ENCODE data around the gene HSPA5.
A peak's percentile ranks its signal among the peaks of the same experiment; 100 is the strongest.
"Not testable (repeated sequence)": the region's sequence is repeated elsewhere in the genome, so short reads cannot be mapped to it uniquely, and the experiment has no call there.

The HSPA5 gene

GRCh38 chr9:125235804-125236519 lies 5.2 kb downstream of the HSPA5 start:
- no peak for DNase-seq (ENCODE audit: low read depth)
- no peak overlapping the region for H3K4me3 ChIP-seq (ENCODE audit: low read depth, low read length)
- TF ChIP-seq, protein P1, sequence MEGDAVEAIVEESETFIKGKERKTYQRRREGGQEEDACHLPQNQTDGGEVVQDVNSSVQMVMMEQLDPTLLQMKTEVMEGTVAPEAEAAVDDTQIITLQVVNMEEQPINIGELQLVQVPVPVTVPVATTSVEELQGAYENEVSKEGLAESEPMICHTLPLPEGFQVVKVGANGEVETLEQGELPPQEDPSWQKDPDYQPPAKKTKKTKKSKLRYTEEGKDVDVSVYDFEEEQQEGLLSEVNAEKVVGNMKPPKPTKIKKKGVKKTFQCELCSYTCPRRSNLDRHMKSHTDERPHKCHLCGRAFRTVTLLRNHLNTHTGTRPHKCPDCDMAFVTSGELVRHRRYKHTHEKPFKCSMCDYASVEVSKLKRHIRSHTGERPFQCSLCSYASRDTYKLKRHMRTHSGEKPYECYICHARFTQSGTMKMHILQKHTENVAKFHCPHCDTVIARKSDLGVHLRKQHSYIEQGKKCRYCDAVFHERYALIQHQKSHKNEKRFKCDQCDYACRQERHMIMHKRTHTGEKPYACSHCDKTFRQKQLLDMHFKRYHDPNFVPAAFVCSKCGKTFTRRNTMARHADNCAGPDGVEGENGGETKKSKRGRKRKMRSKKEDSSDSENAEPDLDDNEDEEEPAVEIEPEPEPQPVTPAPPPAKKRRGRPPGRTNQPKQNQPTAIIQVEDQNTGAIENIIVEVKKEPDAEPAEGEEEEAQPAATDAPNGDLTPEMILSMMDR (conservative IDR thresholded peaks at IDR 0.05; ENCODE audit: low read depth, low read length): no peak

DNA sequence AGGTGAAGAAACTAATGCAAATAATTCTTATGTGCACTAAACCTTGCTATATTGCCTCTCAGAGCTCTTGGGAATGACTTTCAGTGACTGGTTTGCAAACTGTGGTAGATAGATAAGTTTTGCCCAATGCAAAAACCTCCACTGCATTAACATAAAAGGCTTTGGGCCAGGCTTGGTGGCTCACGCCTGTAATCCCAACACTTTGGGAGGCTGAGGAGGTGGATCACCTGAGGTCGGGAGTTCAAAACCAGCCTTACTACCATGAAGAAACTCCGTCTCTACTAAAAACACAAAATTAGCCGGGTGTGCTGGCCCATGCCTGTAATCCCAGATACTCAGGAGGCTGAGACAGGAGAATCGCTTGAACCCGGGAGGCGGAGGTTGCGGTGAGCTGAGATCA lies 7.0 kb downstream of the HSPA5 start:
- not testable (repeated sequence) for DNase-seq (ENCODE audit: low read depth)

DNA sequence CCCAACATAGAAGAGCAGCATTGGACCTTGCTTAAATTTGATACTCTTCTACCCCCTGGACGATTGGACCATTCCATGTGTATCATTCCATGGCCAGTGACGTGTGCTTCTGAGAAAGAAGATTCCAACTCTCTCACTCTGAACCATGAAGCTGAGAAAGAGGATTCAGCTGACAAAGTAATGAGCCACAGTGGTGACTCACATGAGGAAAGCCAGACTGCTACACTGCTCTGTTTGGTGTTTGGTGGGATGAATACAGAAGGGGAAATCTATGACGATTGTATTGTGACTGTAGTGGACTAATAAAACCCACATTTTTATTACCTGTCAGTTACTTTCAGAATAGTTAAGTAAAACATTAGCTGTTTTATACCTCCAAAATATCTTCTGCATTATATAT lies 7.5 kb downstream of the HSPA5 start:
- TF ChIP-seq, protein P1 (conservative IDR thresholded peaks at IDR 0.05; ENCODE audit: low read depth, low read length): no peak
- H3K4me3 ChIP-seq (ENCODE audit: low read depth, low read length): no peak overlapping the region
- DNase-seq (ENCODE audit: low read depth): peak; percentile 98

More for the DNA sequence above, 7.0 kb downstream of the HSPA5 start:
- not testable (repeated sequence) for H3K4me3 ChIP-seq (ENCODE audit: low read depth, low read length)

GRCh38 chr9:125227761-125228160 lies 13.4 kb downstream of the HSPA5 start:
- TF ChIP-seq, protein P1 (conservative IDR thresholded peaks at IDR 0.05; ENCODE audit: low read depth, low read length): no peak
- no peak for DNase-seq (ENCODE audit: low read depth)
- no peak overlapping the region for H3K4me3 ChIP-seq (ENCODE audit: low read depth, low read length)

DNA sequence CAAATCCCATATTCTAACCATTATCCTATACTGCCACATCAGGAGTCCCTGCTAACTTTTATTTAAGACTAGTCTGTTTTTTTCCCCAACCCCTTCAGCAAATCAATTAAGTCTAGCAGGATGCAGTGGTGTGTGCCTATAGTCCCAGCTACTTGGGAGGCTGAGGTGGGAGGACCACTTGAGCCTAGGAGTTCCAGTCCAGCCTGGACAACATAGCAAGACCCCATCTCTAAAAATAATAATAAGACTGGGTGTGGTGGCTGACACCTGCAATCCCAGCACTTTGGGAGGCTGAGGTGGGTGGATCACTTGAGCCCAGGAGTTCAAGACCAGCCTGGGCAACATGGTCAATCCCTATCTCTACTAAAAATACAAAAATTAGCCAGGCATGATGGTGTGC lies 16.3 kb downstream of the HSPA5 start:
- DNase-seq (ENCODE audit: low read depth); H3K4me3 ChIP-seq (ENCODE audit: low read depth, low read length): not testable (repeated sequence)

DNA sequence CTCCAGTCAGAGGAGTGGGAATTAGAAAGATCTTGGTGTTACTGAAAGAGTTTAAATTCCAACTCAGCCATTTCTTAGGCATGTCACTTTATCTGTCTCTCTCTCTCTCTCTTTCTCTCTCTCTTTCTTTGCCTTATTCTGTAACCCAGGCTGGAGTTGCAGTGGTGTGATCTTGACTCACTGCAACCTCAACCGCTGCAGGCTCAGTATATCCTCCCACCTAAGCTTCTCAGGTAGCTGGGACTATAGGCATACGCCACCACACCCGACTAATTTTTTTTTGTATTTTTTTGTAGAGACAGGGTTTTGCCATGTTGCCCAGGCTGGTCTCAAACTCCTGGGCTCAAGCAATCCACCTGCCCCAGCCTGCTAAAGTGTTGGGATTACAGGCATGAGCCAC lies 22.5 kb downstream of the HSPA5 start:
- TF ChIP-seq, protein P1 (conservative IDR thresholded peaks at IDR 0.05; ENCODE audit: low read depth, low read length): no peak
- no peak overlapping the region for H3K4me3 ChIP-seq (ENCODE audit: low read depth, low read length)
- DNase-seq (ENCODE audit: low read depth): no peak

DNA sequence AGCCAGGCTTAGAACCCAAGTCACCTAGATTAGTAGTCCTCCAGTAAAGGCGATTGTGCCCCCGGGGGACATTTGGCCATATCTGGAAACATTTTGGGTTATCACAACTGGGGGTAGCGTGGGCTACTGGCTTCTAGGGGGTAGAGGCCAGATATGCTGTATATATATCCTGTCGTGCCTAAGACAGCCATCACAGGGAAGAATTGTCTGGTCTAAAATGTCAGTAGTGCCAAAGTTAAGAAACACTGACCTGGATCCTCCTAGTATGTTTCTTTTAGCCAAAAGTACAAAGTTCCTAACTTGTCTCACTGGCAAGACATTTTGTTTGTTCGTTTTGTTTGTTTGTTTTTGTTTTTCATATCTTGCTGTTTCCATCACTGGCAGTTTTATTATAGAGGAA lies 27.0 kb downstream of the HSPA5 start:
- no peak for DNase-seq (ENCODE audit: low read depth)
- TF ChIP-seq, protein P1 (conservative IDR thresholded peaks at IDR 0.05; ENCODE audit: low read depth, low read length): no peak
- no peak overlapping the region for H3K4me3 ChIP-seq (ENCODE audit: low read depth, low read length)

- H3K4me3 ChIP-seq (ENCODE audit: low read depth, low read length): no peak overlapping the region
- TF ChIP-seq, protein P1 (conservative IDR thresholded peaks at IDR 0.05; ENCODE audit: low read depth, low read length): no peak
- DNase-seq (ENCODE audit: low read depth): no peak
Observed at GRCh38 chr9:125204477-125204876, 36.7 kb downstream of the HSPA5 start.

Measured in choroid plexus epithelial cell (primary cell).